Measurements from ENCODE around the gene RTL10.

Gene RTL10

GRCh38 chr22:19854778-19855503 is at the start of gene RTL10, which contains the start of gene GNB1L:
TSS of gene RTL10 (minus strand) at chr22:19854874. CDS start at chr22:19852261, 2,613 bp downstream.
TSS of gene GNB1L (minus strand) at chr22:19854874. CDS start at chr22:19821355, 33,519 bp downstream.
- Mint-ChIP-seq H3K4me3 (peak within 1 kb of the TSS; percentile 97), H3K36me3 (ENCODE audit: low read depth) (peaks cover 72% of the 10 kb centered on the region), H3K27ac (peak within 1 kb of the TSS; percentile 98), H3K9me3 (no peaks in the 10 kb centered on the region), H3K27me3 (no peaks in the 10 kb centered on the region), H3K4me1 (ENCODE audit: low read depth) (peaks cover 69% of the 10 kb centered on the region)
- DNase-seq = peak; percentile 97

- Mint-ChIP-seq H3K4me3 (no peak overlapping the region), H3K27me3 (no peaks in the 10 kb centered on the region)
Measured at GRCh38 chr22:19904174-19904856, 49.6 kb upstream of the RTL10 start.

GRCh38 chr22:19903513-19903912 is 48.8 kb upstream of the RTL10 start:
- H3K27ac Mint-ChIP-seq = no peak overlapping the region
- no peaks in the 10 kb centered on the region for H3K4me1 Mint-ChIP-seq (ENCODE audit: low read depth)
- H3K4me3 Mint-ChIP-seq = no peak overlapping the region
- no peaks in the 10 kb centered on the region for H3K27me3 Mint-ChIP-seq
- peaks cover 14% of the 10 kb centered on the region for H3K36me3 Mint-ChIP-seq (ENCODE audit: low read depth)
- H3K9me3 Mint-ChIP-seq = no peaks in the 10 kb centered on the region
- DNase-seq = no peak

More at GRCh38 chr22:19904174-19904856, 49.6 kb upstream of the RTL10 start:
- peaks cover 11% of the 10 kb centered on the region for H3K36me3 Mint-ChIP-seq (ENCODE audit: low read depth)
- H3K27ac Mint-ChIP-seq = no peak overlapping the region
- H3K4me1 Mint-ChIP-seq (ENCODE audit: low read depth) = no peaks in the 10 kb centered on the region
- DNase-seq = no peak
- H3K9me3 Mint-ChIP-seq = no peaks in the 10 kb centered on the region

- DNase-seq = no peak
- Mint-ChIP-seq H3K9me3 (no peaks in the 10 kb centered on the region), H3K27ac (no peak overlapping the region), H3K4me1 (ENCODE audit: low read depth) (no peaks in the 10 kb centered on the region), H3K4me3 (no peak overlapping the region), H3K27me3 (no peaks in the 10 kb centered on the region), H3K36me3 (ENCODE audit: low read depth) (peaks cover 10% of the 10 kb centered on the region)
Measured at GRCh38 chr22:19903031-19903430, 48.4 kb upstream of the RTL10 start.

GRCh38 chr22:19902245-19902715 is 47.6 kb upstream of the RTL10 start:
- no peak for DNase-seq
- Mint-ChIP-seq H3K4me3 (no peak overlapping the region), H3K4me1 (ENCODE audit: low read depth) (peaks cover 2% of the 10 kb centered on the region), H3K27ac (no peak overlapping the region), H3K9me3 (no peaks in the 10 kb centered on the region), H3K36me3 (ENCODE audit: low read depth) (peaks cover 12% of the 10 kb centered on the region), H3K27me3 (no peaks in the 10 kb centered on the region)

GRCh38 chr22:19901577-19902244 is 47.0 kb upstream of the RTL10 start:
- Mint-ChIP-seq H3K36me3 (ENCODE audit: low read depth) (peaks cover 13% of the 10 kb centered on the region), H3K4me3 (no peak overlapping the region), H3K9me3 (no peaks in the 10 kb centered on the region), H3K27ac (no peak overlapping the region), H3K4me1 (ENCODE audit: low read depth) (peaks cover 8% of the 10 kb centered on the region), H3K27me3 (no peaks in the 10 kb centered on the region)
- no peak for DNase-seq

GRCh38 chr22:19900707-19901436 is 46.2 kb upstream of the RTL10 start:
- H3K36me3 Mint-ChIP-seq (ENCODE audit: low read depth) = peaks cover 11% of the 10 kb centered on the region
- no peak overlapping the region for H3K27ac Mint-ChIP-seq
- no peaks in the 10 kb centered on the region for H3K27me3 Mint-ChIP-seq
- no peak overlapping the region for H3K4me3 Mint-ChIP-seq
- peaks cover 16% of the 10 kb centered on the region for H3K4me1 Mint-ChIP-seq (ENCODE audit: low read depth)
- H3K9me3 Mint-ChIP-seq = no peaks in the 10 kb centered on the region
- no peak for DNase-seq

- no peaks in the 10 kb centered on the region for H3K27me3 Mint-ChIP-seq
- no peak for DNase-seq
- peaks cover 30% of the 10 kb centered on the region for H3K4me1 Mint-ChIP-seq (ENCODE audit: low read depth)
- H3K27ac Mint-ChIP-seq = no peak overlapping the region
- H3K9me3 Mint-ChIP-seq = no peaks in the 10 kb centered on the region
- peaks cover 19% of the 10 kb centered on the region for H3K36me3 Mint-ChIP-seq (ENCODE audit: low read depth)
- no peak overlapping the region for H3K4me3 Mint-ChIP-seq
Measured at GRCh38 chr22:19898831-19899567, 44.3 kb upstream of the RTL10 start.

GRCh38 chr22:19898145-19898544 is 43.5 kb upstream of the RTL10 start:
- no peak overlapping the region for H3K27ac Mint-ChIP-seq
- H3K27me3 Mint-ChIP-seq = no peaks in the 10 kb centered on the region
- no peaks in the 10 kb centered on the region for H3K9me3 Mint-ChIP-seq
- H3K4me1 Mint-ChIP-seq (ENCODE audit: low read depth) = peaks cover 38% of the 10 kb centered on the region
- DNase-seq = no peak
- peaks cover 19% of the 10 kb centered on the region for H3K36me3 Mint-ChIP-seq (ENCODE audit: low read depth)
- no peak overlapping the region for H3K4me3 Mint-ChIP-seq

- Mint-ChIP-seq H3K36me3 (ENCODE audit: low read depth) (peaks cover 19% of the 10 kb centered on the region), H3K4me1 (ENCODE audit: low read depth) (peaks cover 43% of the 10 kb centered on the region), H3K27ac (no peak overlapping the region)
Measured at GRCh38 chr22:19897726-19898125, 43.1 kb upstream of the RTL10 start.

GRCh38 chr22:19896665-19897355 is 42.1 kb upstream of the RTL10 start:
- DNase-seq = no peak
- Mint-ChIP-seq H3K4me1 (ENCODE audit: low read depth) (peaks cover 52% of the 10 kb centered on the region), H3K4me3 (no peak overlapping the region), H3K36me3 (ENCODE audit: low read depth) (peaks cover 21% of the 10 kb centered on the region), H3K9me3 (no peaks in the 10 kb centered on the region), H3K27me3 (no peaks in the 10 kb centered on the region), H3K27ac (peak overlapping the region; percentile 64)

More at GRCh38 chr22:19897726-19898125, 43.1 kb upstream of the RTL10 start:
- no peak for DNase-seq
- Mint-ChIP-seq H3K4me3 (no peak overlapping the region), H3K9me3 (no peaks in the 10 kb centered on the region), H3K27me3 (no peaks in the 10 kb centered on the region)

GRCh38 chr22:19895160-19895849 is 40.6 kb upstream of the RTL10 start:
- Mint-ChIP-seq H3K36me3 (ENCODE audit: low read depth) (peaks cover 17% of the 10 kb centered on the region), H3K4me3 (no peak overlapping the region), H3K27ac (peak overlapping the region; percentile 54), H3K9me3 (no peaks in the 10 kb centered on the region), H3K27me3 (no peaks in the 10 kb centered on the region), H3K4me1 (ENCODE audit: low read depth) (peaks cover 67% of the 10 kb centered on the region)
- DNase-seq = no peak

GRCh38 chr22:19893363-19893762 is 38.7 kb upstream of the RTL10 start:
- no peaks in the 10 kb centered on the region for H3K9me3 Mint-ChIP-seq
- no peak for DNase-seq
- peaks cover 75% of the 10 kb centered on the region for H3K4me1 Mint-ChIP-seq (ENCODE audit: low read depth)
- H3K27ac Mint-ChIP-seq = peak overlapping the region; percentile 95
- no peak overlapping the region for H3K4me3 Mint-ChIP-seq
- no peaks in the 10 kb centered on the region for H3K27me3 Mint-ChIP-seq
- peaks cover 12% of the 10 kb centered on the region for H3K36me3 Mint-ChIP-seq (ENCODE audit: low read depth)

Data from activated T-cell treated with anti-CD3 and anti-CD28 coated beads, Interleukin-2, amount 50 U/mL, for 24 hours (primary cell).